AG04450 (cell line): ENCODE measurements around the gene CCR3. TPM values are rescaled to one million over a fixed set of nuclear protein-coding genes. Genes with fewer than 3 reads are reported as not detected.

Experiments used
- CTCF ChIA-PET: fragments of 300-600, 350-600 bp; formaldehyde crosslinking; extraction: SDS; loops from one replicate; lab custom pipeline; 2022; ENCODE audit warnings: antibody characterized with exemption, inconsistent platforms; lab: Charles Lee
- POLR2A ChIA-PET: fragments of 350-600 bp; formaldehyde crosslinking; extraction: SDS; loops from one replicate; lab custom pipeline; 2021; ENCODE audit warnings: antibody characterized with exemption, inconsistent platforms; lab: Yijun Ruan, JAX
- DNase-seq: peaks from one replicate; pipeline ENCODE4 v3.0.0-alpha.2; 2011; ENCODE audit warnings: low read depth, low spot score
- H3K27ac ChIP-seq: one replicate; pipeline ENCODE4 v1.5.1; 2012; ENCODE audit warnings: low read depth, low read length, control low read depth
- H3K27me3 ChIP-seq: one replicate; pipeline ENCODE4 v1.6.0; 2012; ENCODE audit warnings: low read length; ENCODE audit not compliant: control insufficient read depth, insufficient read depth
- H3K4me3 ChIP-seq: 2 replicates; pipeline ENCODE4 v1.5.1; 2011; ENCODE audit warnings: mild to moderate bottlenecking, low read depth, low read length, control low read depth
- H3K9me3 ChIP-seq: 2 replicates; pipeline ENCODE4 v1.5.1; 2012; ENCODE audit warnings: low read length; ENCODE audit not compliant: control insufficient read depth, insufficient read depth
- polyA plus RNA-seq: library from polyadenylated mRNA; depleted of rRNA; stranded (reverse); fragments of >200 nt; gene quantifications from 2 replicates; pipeline ENCODE4 v1.2.3, GENCODE V29; 2011
- TF ChIP-seq, protein P1 (sequence below): IDR thresholded peaks from 2 replicates; pipeline ENCODE4 v1.5.1; 2011; ENCODE audit warnings: low read depth, low read length, control low read depth, inconsistent platforms

The CCR3 gene
- polyA plus RNA-seq, 1 experiment: not detected

DNA sequence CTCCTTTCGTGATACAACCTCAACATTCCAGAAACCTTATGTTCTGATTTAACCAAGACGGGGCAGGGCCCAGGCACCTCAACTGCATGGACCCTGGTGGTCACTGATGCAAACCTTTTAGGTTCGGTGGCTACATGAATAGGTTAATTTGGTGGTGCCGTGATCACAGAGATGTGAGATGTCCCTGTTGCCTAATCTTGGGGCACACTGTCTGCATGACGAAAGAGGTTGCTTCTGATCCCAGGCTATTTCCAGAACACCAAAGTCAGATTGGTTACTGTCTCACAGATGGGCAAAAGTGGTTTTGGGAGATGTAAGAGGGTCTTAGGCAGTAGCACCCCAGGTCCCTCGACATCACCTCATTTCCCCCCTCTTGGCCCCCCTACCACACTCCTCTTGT is 30.2 kb upstream of the CCR3 start:
- H3K27ac ChIP-seq: no peak overlapping the region
- DNase-seq: no peak
- TF ChIP-seq, protein P1, sequence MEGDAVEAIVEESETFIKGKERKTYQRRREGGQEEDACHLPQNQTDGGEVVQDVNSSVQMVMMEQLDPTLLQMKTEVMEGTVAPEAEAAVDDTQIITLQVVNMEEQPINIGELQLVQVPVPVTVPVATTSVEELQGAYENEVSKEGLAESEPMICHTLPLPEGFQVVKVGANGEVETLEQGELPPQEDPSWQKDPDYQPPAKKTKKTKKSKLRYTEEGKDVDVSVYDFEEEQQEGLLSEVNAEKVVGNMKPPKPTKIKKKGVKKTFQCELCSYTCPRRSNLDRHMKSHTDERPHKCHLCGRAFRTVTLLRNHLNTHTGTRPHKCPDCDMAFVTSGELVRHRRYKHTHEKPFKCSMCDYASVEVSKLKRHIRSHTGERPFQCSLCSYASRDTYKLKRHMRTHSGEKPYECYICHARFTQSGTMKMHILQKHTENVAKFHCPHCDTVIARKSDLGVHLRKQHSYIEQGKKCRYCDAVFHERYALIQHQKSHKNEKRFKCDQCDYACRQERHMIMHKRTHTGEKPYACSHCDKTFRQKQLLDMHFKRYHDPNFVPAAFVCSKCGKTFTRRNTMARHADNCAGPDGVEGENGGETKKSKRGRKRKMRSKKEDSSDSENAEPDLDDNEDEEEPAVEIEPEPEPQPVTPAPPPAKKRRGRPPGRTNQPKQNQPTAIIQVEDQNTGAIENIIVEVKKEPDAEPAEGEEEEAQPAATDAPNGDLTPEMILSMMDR: no peak
- H3K9me3 ChIP-seq: no peaks in the 10 kb centered on the region
- ChIA-PET CTCF (no interaction called here), POLR2A (no interaction called here)
- H3K27me3 ChIP-seq: peaks cover 15% of the 10 kb centered on the region
- no peak overlapping the region for H3K4me3 ChIP-seq

DNA sequence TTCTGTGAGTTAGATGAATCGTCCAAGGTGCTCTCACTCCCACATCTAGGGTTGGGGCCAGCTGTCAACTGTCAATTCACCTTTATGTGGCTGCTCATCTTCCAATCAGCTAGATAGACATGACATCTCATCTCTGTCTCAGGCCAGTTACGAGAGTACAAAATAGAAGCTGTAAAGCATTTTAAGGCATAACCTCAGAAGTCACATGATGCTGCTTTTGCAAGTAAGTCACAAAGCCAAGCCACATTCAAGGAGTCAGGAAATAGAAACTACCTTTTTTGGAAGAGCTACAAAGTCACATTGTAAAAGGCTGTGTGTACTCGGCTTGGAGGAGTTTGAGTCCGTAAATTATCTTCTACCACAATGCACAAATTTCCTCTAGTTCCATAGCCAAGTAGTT is 29.1 kb upstream of the CCR3 start:
- CTCF ChIA-PET: no interaction called here
- TF ChIP-seq, protein P1: no peak
- Histone ChIP-seq H3K27ac (no peak overlapping the region), H3K9me3 (no peaks in the 10 kb centered on the region), H3K27me3 (peaks cover 13% of the 10 kb centered on the region), H3K4me3 (no peak overlapping the region)
- POLR2A ChIA-PET: no interaction called here
- no peak for DNase-seq

DNA sequence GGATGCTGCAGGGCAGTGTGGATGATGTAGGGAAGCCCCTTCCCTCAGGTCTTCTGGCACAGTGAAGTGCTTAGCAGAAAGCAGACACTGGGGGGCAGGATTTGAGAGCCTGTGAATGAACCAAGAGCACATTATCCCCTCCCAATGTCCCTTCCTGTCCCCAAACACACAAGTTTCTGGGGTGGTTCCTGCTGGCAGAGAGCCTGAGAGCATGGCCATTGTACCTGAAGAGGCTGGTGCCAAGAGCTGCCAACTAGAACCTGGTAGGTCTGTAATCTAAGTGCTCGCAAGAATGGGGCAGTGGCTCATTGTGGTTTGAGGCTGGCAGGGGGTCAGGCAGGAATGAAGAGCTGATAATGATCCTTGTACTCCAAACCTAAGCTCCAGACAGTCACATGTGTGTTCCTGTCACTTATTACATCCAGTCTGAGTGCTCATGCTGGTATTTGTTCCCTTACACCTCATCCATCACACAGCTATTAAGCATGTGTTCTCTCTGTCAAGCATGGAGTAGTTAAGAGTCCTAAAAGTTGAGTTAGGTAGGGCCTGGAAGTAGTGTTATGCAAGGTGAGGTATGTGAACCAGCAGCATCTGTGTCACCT is 27.4 kb upstream of the CCR3 start:
- ChIA-PET CTCF (interaction anchor here (0.8 kb wide), 1 partner anchor 139 kb away, joined by 3 read pairs; no protein-coding TSS in a partner anchor), POLR2A (no interaction called here)
- DNase-seq: no peak
- Histone ChIP-seq H3K27me3 (peaks cover 13% of the 10 kb centered on the region), H3K4me3 (no peak overlapping the region), H3K27ac (no peak overlapping the region), H3K9me3 (no peaks in the 10 kb centered on the region)
- TF ChIP-seq, protein P1: peak; percentile 20; the same call in 1 of the 2 replicates

DNA sequence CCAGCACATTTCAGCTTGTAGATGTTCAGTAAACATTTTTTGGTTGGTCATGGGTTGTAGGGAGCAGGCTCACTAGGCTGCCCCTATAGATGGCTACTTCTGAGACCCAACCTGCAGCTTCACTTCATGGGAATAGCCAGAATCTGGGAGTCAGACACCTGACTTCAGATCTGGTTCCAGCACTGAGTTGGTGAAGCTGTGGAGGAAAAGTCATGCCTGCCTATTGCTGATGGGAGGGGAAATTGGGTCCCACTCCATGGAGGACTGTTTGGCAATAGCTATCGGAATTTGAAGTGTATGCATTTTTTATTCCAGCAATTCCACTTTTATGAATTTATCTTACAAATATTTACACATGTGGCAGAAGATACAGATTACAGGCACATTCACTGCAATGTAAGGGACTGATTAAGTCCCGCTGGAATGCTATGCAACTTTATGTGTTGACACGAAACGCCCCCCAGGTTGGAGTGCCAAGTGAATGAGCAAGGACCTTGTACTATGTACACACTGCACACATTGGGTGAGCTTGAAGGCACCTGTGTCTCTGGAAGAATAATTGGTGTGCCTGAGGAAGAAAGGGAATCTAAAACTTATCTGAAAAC is 26.3 kb upstream of the CCR3 start:
- ChIA-PET CTCF (interaction anchor here (0.8 to 1.1 kb wide), 3 partner anchors 8 to 140 kb away, joined by 3 to 4 read pairs (median 3); partner anchors contain the start of gene CCR1), POLR2A (interaction anchor here (0.7 kb wide), 1 partner anchor 250 kb away, joined by 3 read pairs; no protein-coding TSS in a partner anchor)
- TF ChIP-seq, protein P1: no peak
- Histone ChIP-seq H3K27ac (no peak overlapping the region), H3K4me3 (no peak overlapping the region), H3K9me3 (no peaks in the 10 kb centered on the region), H3K27me3 (peaks cover 13% of the 10 kb centered on the region)
- DNase-seq: peak; percentile 26

DNA sequence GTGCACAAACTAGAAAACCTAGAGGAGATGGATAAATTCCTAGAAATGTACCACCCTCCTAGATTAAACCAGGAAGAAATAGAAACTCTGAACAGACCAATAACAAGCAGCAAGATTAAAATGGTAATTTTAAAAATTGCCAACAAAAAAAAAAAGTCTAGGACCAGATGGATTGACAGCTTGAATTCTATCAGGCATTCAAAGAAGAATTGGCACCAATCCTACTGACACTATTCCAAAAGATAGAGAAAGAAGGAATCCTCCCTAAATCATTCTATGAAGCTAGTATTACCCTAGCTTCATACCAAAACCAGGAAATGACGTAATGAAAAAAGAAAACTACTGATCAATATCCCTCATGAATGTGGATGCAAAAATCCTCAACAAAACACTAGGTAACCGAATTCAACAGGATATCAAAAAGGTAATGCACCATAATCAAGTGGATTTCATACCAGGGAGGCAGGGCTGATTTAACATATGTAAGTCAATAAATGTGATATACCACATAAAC is 24.0 kb upstream of the CCR3 start:
- H3K27me3 ChIP-seq: peaks cover 7% of the 10 kb centered on the region
- ChIA-PET CTCF (interaction anchor here (0.7 kb wide), 1 partner anchor 282 kb away, joined by 3 read pairs; no protein-coding TSS in a partner anchor), POLR2A (no interaction called here)
- H3K27ac ChIP-seq: no peak overlapping the region
- TF ChIP-seq, protein P1: no peak
- H3K9me3 ChIP-seq: no peaks in the 10 kb centered on the region
- no peak for DNase-seq
- no peak overlapping the region for H3K4me3 ChIP-seq
